AG04449 (cell line): ENCODE data around the gene HERPUD1.

ENCODE experiments used
- CTCF ChIA-PET: fragments of 350-600 bp; formaldehyde crosslinking; extraction: SDS; loops from one replicate; lab custom pipeline; 2021; ENCODE audit warnings: antibody characterized with exemption; lab: Yijun Ruan, JAX
- POLR2A ChIA-PET: fragments of 400-600, 350-600 bp; formaldehyde crosslinking; extraction: SDS; loops from one replicate; lab custom pipeline; 2020; ENCODE audit warnings: antibody characterized with exemption, inconsistent platforms; lab: Yijun Ruan, JAX
- DNase-seq: peaks from one replicate; pipeline ENCODE4 v3.0.0-alpha.2; 2010; ENCODE audit warnings: low read depth, low spot score
- H3K4me3 ChIP-seq: 2 replicates; pipeline ENCODE4 v1.5.1; 2011; ENCODE audit warnings: low read depth, mild to moderate bottlenecking, control low read depth, low read length
- CTCF ChIP-seq: IDR thresholded peaks from one replicate; pipeline ENCODE4 v1.5.1; 2011; ENCODE audit warnings: mild to moderate bottlenecking, moderate library complexity, low read length, control low read depth, inconsistent platforms; ENCODE audit not compliant: insufficient read depth; ENCODE audit errors: missing control alignments

Gene HERPUD1

GRCh38 chr16:56938664-56939513 lies 6.9 kb downstream of the HERPUD1 start:
- H3K4me3 ChIP-seq, result no peak overlapping the region
- ChIA-PET POLR2A (interaction anchor here (1.1 to 1.3 kb wide), 3 partner anchors 9 to 131 kb away, joined by 3 to 8 read pairs (median 5); no protein-coding TSS in a partner anchor), CTCF (interaction anchor here (1.0 to 2.4 kb wide), 4 partner anchors 11 to 146 kb away, joined by 5 to 12 read pairs (median 5); no protein-coding TSS in a partner anchor)
- no peak for DNase-seq
- no peak for TF ChIP-seq CTCF

GRCh38 chr16:56939801-56940200 lies 7.9 kb downstream of the HERPUD1 start:
- DNase-seq, result no peak
- ChIA-PET POLR2A (no interaction called here), CTCF (interaction anchor here (1.0 to 1.3 kb wide), 2 partner anchors 12 to 147 kb away, joined by 5 read pairs; no protein-coding TSS in a partner anchor)
- no peak overlapping the region for H3K4me3 ChIP-seq
- no peak for TF ChIP-seq CTCF

- ChIA-PET CTCF (interaction anchor here (0.8 to 1.8 kb wide), 7 partner anchors 10 to 147 kb away, joined by 3 to 8 read pairs (median 4); no protein-coding TSS in a partner anchor), POLR2A (interaction anchor here (1.1 to 1.8 kb wide), 2 partner anchors 8 to 9 kb away, joined by 3 to 6 read pairs; partner anchors contain the start of gene HERPUD1)
- no peak overlapping the region for H3K4me3 ChIP-seq
- DNase-seq, result no peak
- no peak for TF ChIP-seq CTCF
Observed at GRCh38 chr16:56941092-56941491, 9.2 kb downstream of the HERPUD1 start.

GRCh38 chr16:56941856-56942331 lies 10.0 kb downstream of the HERPUD1 start:
- CTCF ChIA-PET, result interaction anchor here (0.8 to 1.8 kb wide), 6 partner anchors 9 to 148 kb away, joined by 3 to 8 read pairs (median 4); no protein-coding TSS in a partner anchor
- H3K4me3 ChIP-seq, result no peak overlapping the region
- POLR2A ChIA-PET, result interaction anchor here (1.1 to 1.8 kb wide), 2 partner anchors 9 to 10 kb away, joined by 3 to 6 read pairs; partner anchors contain the start of gene HERPUD1
- no peak for TF ChIP-seq CTCF
- DNase-seq, result no peak

- CTCF ChIA-PET, result interaction anchor here (2.8 kb wide), 1 partner anchor 77 kb away, joined by 18 read pairs; no protein-coding TSS in a partner anchor
- H3K4me3 ChIP-seq, result no peak overlapping the region
- POLR2A ChIA-PET, result no interaction called here
- DNase-seq, result no peak
- TF ChIP-seq CTCF, result no peak
Observed at GRCh38 chr16:56943761-56944375, 11.9 kb downstream of the HERPUD1 start.
